K562 (cell line): ENCODE results near the gene C5orf47. TPM values are rescaled to one million over a fixed set of nuclear protein-coding genes. Genes with fewer than 3 reads are reported as not detected.

Experiments used
- ATAC-seq: fragments of 200-7000 bp; cut with Tn5 transposase; 3 replicates; pipeline ENCODE4 v1.9.1; 2020; ENCODE audit warnings: moderate library complexity
- BruUV-seq: library from RNA; stranded (reverse); fragments of 400-500 nt; replicated peaks from 2 replicates; lab custom pipeline; 2021; lab: Mats Ljungman, UMichigan
- CTCF ChIA-PET: fragments of 300-600 bp; formaldehyde crosslinking; extraction: SDS; loops from one replicate; lab custom pipeline; 2021; ENCODE audit warnings: low intra/inter-chr PET ratio; lab: Yijun Ruan, JAX
- POLR2A ChIA-PET: fragments of 300-600, 350-650 bp; sonication (Branson Sonifier 250); formaldehyde crosslinking; extraction: SDS; loops from one replicate; lab custom pipeline; 2021; ENCODE audit warnings: antibody characterized with exemption, inconsistent platforms; lab: Yijun Ruan, JAX
- DNase-seq, 4 experiments: peaks; one replicate each; pipeline versions ENCODE4 v3.0.0 to v3.0.0-alpha.2; 2011 to 2018; ENCODE audit warnings: low spot score in 3 of 4, mixed read lengths in 3 of 4; ENCODE audit errors: extremely low read depth in 1 of 4
- FAIRE-seq: peaks from 2 replicates; lab custom pipeline; 2011; peaks lifted over from hg19 to GRCh38; lab: Jason Lieb, UNC
- H2AFZ ChIP-seq: 2 replicates; pipeline ENCODE4 v1.6.0; 2011; ENCODE audit warnings: low read depth, low read length, control low read depth, inconsistent platforms
- H3K27ac ChIP-seq: fragments of 200-600 bp; 3 replicates; pipeline ENCODE4 v1.8.0; 2011; ENCODE audit warnings: low read depth, mild to moderate bottlenecking, control low read depth, inconsistent platforms, low read length, moderate library complexity, mixed read lengths; ENCODE audit errors: extremely low read depth
- H3K27me3 ChIP-seq, 2 experiments: fragments of 300-600 bp in 1 of 2; 2 replicates in 1 of 2; 3 replicates in 1 of 2; pipeline versions ENCODE4 v1.6.0 to v1.8.0; 2011; ENCODE audit warnings: inconsistent platforms in 2 of 2, low read length in 2 of 2, mild to moderate bottlenecking in 1 of 2, mixed read lengths in 1 of 2, moderate library complexity in 1 of 2; ENCODE audit not compliant: control insufficient read depth in 2 of 2, insufficient read depth in 2 of 2
- H3K36me3 ChIP-seq: fragments of 300-600 bp; 3 replicates; pipeline ENCODE4 v1.8.0; 2011; ENCODE audit warnings: mild to moderate bottlenecking, low read length, inconsistent platforms; ENCODE audit not compliant: control insufficient read depth, insufficient read depth
- H3K4me1 ChIP-seq, 2 experiments: fragments of 200-600 bp in 1 of 2; replicated peaks in 1 of 2; 2 replicates in 1 of 2; 3 replicates in 1 of 2; pipeline versions ENCODE4 v1.5.1 to v1.8.0; 2011; ENCODE audit warnings: inconsistent platforms in 2 of 2, low read length in 2 of 2, mild to moderate bottlenecking in 1 of 2, mixed read lengths in 1 of 2, moderate library complexity in 1 of 2; ENCODE audit not compliant: control insufficient read depth in 2 of 2, insufficient read depth in 2 of 2
- H3K4me2 ChIP-seq: 2 replicates; pipeline ENCODE4 v1.6.1; 2011; ENCODE audit warnings: low read length, control low read depth, inconsistent platforms, mixed read lengths; ENCODE audit not compliant: insufficient read depth
- H3K4me3 ChIP-seq: fragments of 200-600 bp; sonication (generic), shearing (Covaris generic); 2 replicates; pipeline ENCODE4 v1.5.1; 2016; ENCODE audit warnings: control low read depth, inconsistent platforms
- H3K79me2 ChIP-seq: fragments of 200-600 bp; 3 replicates; pipeline ENCODE4 v1.8.0; 2011; ENCODE audit warnings: low read length, inconsistent platforms; ENCODE audit not compliant: control insufficient read depth, insufficient read depth
- H3K9ac ChIP-seq, 2 experiments: 2 replicates each; pipeline versions ENCODE4 v1.6.0 to v1.6.1; 2011; ENCODE audit warnings: low read depth in 2 of 2, low read length in 2 of 2, control low read depth in 1 of 2, inconsistent platforms in 1 of 2, mild to moderate bottlenecking in 1 of 2, mixed read lengths in 1 of 2; ENCODE audit not compliant: insufficient read depth in 1 of 2
- H3K9me1 ChIP-seq: one replicate; pipeline ENCODE4 v1.6.0; 2011; ENCODE audit warnings: inconsistent platforms, mild to moderate bottlenecking, low read length, moderate library complexity; ENCODE audit not compliant: control insufficient read depth, insufficient read depth
- H3K9me3 ChIP-seq: replicated peaks from 2 replicates; pipeline ENCODE4 v1.5.1; 2011; ENCODE audit warnings: low read depth, low read length, inconsistent platforms; ENCODE audit not compliant: control insufficient read depth, insufficient read depth
- H4K20me1 ChIP-seq: replicated peaks from 2 replicates; pipeline ENCODE4 v1.6.1; 2011; ENCODE audit warnings: low read length, inconsistent platforms, mixed read lengths; ENCODE audit not compliant: control insufficient read depth, insufficient read depth
- BHLHE40 ChIP-seq: IDR thresholded peaks from 2 replicates; pipeline ENCODE4 v1.6.1; 2011; ENCODE audit warnings: low read length, improper control_type of control experiment
- DACH1 ChIP-seq: fragments of 450-650 bp; IDR thresholded peaks from 2 replicates; pipeline ENCODE4 v1.6.1; 2018; ENCODE audit not compliant: partially characterized antibody
- FOXK2 ChIP-seq, 2 experiments: fragments of 450-650 bp; IDR thresholded peaks in 1 of 2; conservative IDR thresholded peaks in 1 of 2; 2 replicates each; pipeline ENCODE4 v1.6.1; 2016; ENCODE audit warnings: low read depth in 2 of 2, mild to moderate bottlenecking in 1 of 2
- HDAC2 ChIP-seq: fragments of 450-650 bp; IDR thresholded peaks from 2 replicates; pipeline ENCODE4 v1.6.1; 2016; ENCODE audit warnings: mild to moderate bottlenecking
- MAFG ChIP-seq: fragments of 450-650 bp; conservative IDR thresholded peaks from 2 replicates; pipeline ENCODE4 v1.6.1; 2016; ENCODE audit warnings: missing genetic modification characterization, missing compliant biosample characterization
- ZFP36 ChIP-seq: fragments of 150-350 bp; IDR thresholded peaks from 2 replicates; pipeline ENCODE4 v1.6.1; 2018; ENCODE audit warnings: low read length, low read depth; ENCODE audit not compliant: partially characterized antibody
- ZNF324 ChIP-seq: fragments of 250-450 bp; sonication (Bioruptor Pico); IDR thresholded peaks from 2 replicates; pipeline ENCODE4 v1.4.0; 2020; ENCODE audit warnings: mild to moderate bottlenecking
- ZNF41 ChIP-seq: fragments of 250-450 bp; sonication (Bioruptor Pico); conservative IDR thresholded peaks from 2 replicates; pipeline ENCODE4 v1.4.0; 2020; ENCODE audit warnings: mild to moderate bottlenecking
- ZNF592 ChIP-seq: fragments of 450-650 bp; IDR thresholded peaks from 2 replicates; pipeline ENCODE4 v1.6.1; 2017; ENCODE audit warnings: antibody characterized with exemption, mild to moderate bottlenecking
- WGBS: fragments of 100-300 bp; shearing (Covaris generic); methylation state at CpG from one replicate; pipeline ENCODE4 v1.1.6; 2016; ENCODE audit warnings: low coverage, mixed read lengths; ENCODE audit not compliant: insufficient coverage; ENCODE audit errors: missing lambda C conversion rate; 5-methylcytosine and 5-hydroxymethylcytosine counted together
- in situ Hi-C: fragments of 300-500 bp; cut with MboI; formaldehyde crosslinking; loops from 4 replicates; pipeline ENCODE4 v1.15.0; 2018; ENCODE audit warnings: inconsistent platforms, mixed read lengths
- intact Hi-C: fragments of 100-400 bp; cut with micrococcal nuclease; formaldehyde crosslinking; loops from 2 replicates; pipeline ENCODE4 v1.14.2; 2022
- polyA plus RNA-seq, 8 experiments: library from polyadenylated mRNA; depleted of rRNA in 4 of 8; stranded (reverse) in 5 of 8; unstranded in 3 of 8; fragments of >200 nt; fragmentation: Nextera tagmentation in 2 of 8; fragmentation: Illumina TruSeq in 1 of 8; extraction: Ambion mirVana in 2 of 8; extraction: Trizol in 1 of 8; gene quantifications; 2 replicates each; pipeline versions ENCODE4 v1.2.1 to v1.2.3, GENCODE V29; 2011 to 2014; ENCODE audit warnings: inconsistent platforms in 1 of 8, missing spikeins in 1 of 8
- total RNA-seq, 7 experiments: library from RNA; depleted of rRNA in 6 of 7; stranded (reverse); fragments of >200 nt in 6 of 7; fragmentation: Illumina TruSeq in 2 of 7; extraction: Trizol in 2 of 7; gene quantifications; 2 replicates each; pipeline versions ENCODE4 v1.2.1 to v1.2.3, GENCODE V29; 2011 to 2021; ENCODE audit warnings: low replicate concordance in 1 of 7
- TF ChIP-seq, protein P1 (sequence below): sonication (generic); formaldehyde crosslinking; IDR thresholded peaks from 2 replicates; pipeline ENCODE4 v1.8.0; 2022; ENCODE audit warnings: missing genetic modification reagents, mild to moderate bottlenecking, moderate library complexity, borderline replicate concordance
- TF ChIP-seq, protein P2 (sequence below), 2 experiments: IDR thresholded peaks in 1 of 2; conservative IDR thresholded peaks in 1 of 2; 2 replicates each; pipeline ENCODE4 v1.6.1; 2016; ENCODE audit warnings: low read depth in 2 of 2, mild to moderate bottlenecking in 1 of 2, missing compliant biosample characterization in 1 of 2, missing genetic modification characterization in 1 of 2, moderate library complexity in 1 of 2

C5orf47 gene
- total and polyA plus RNA-seq, 9 of the 15 experiments (the other 6 are each of a cell fraction or from before 2014, with no cell fraction given): 0.08 TPM; not detected in 8

- Histone ChIP-seq H3K27me3 (no peaks in the 10 kb centered on the region), H3K36me3 (no peaks in the 10 kb centered on the region), H3K9me1 (no peaks in the 10 kb centered on the region), H4K20me1 (no peaks in the 10 kb centered on the region), H3K4me2 (peak overlapping the region; percentile 28; the same call in 1 of the 2 replicates), H3K27ac (peak overlapping the region; percentile 29; the same call in 1 of the 3 replicates), H2AFZ (peak overlapping the region; percentile 76), H3K79me2 (no peaks in the 10 kb centered on the region), H3K4me3 (no peak overlapping the region), H3K9ac (peak overlapping the region; percentile 16 to 24; a peak in 1 of 4 replicates), H3K9me3 (no peaks in the 10 kb centered on the region; the same call in 1 of the 2 replicates), H3K4me1 (peaks cover 28 to 34% of the 10 kb centered on the region in 2 experiments)
- ATAC-seq (peak; percentile 2; the same call in 1 of the 3 replicates), FAIRE-seq (no peak), DNase-seq (peak; percentile 31 to 47 (median 40))
- POLR2A ChIA-PET: interaction anchor here (0.7 to 2.1 kb wide), 3 partner anchors 11 to 1008 kb away, joined by 3 to 9 read pairs (median 3); no protein-coding TSS in a partner anchor
- in situ Hi-C loops (loop anchor here (5.0 kb wide), 1 partner anchor 352 kb away; the partner anchor contains the start of gene BOD1), intact Hi-C loops (loop anchor here (5.0 kb wide), 2 partner anchors 42 to 132 kb away; no protein-coding TSS in a partner anchor)
- CTCF ChIA-PET: interaction anchor here (5.4 kb wide), 1 partner anchor 352 kb away, joined by 66 read pairs; the partner anchor contains the start of gene BOD1
- no TSS peak for BruUV-seq
- WGBS: 54% methylated on average over 12 of the region's 12 CpGs
- TF ChIP-seq FOXK2 (conservative IDR thresholded peaks at IDR 0.05 in 1 of 2, IDR thresholded peaks at IDR 0.05 in 1 of 2; ENCODE audit: low read depth in 2 of 2): peak; percentile 34 to 38; a peak in 1 of 4 replicates
- TF ChIP-seq, protein P1, sequence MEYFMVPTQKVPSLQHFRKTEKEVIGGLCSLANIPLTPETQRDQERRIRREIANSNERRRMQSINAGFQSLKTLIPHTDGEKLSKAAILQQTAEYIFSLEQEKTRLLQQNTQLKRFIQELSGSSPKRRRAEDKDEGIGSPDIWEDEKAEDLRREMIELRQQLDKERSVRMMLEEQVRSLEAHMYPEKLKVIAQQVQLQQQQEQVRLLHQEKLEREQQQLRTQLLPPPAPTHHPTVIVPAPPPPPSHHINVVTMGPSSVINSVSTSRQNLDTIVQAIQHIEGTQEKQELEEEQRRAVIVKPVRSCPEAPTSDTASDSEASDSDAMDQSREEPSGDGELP (CRISPR knock-in tag): peak; percentile 61; the same call in 1 of the 2 replicates
- no peak for TF ChIP-seq ZNF324 (CRISPR knock-in tag)
- 0 out of 2 replicates have a peak, but pooled peaks have one; percentile 26 for TF ChIP-seq HDAC2
- TF ChIP-seq ZFP36: peak; percentile 13
- TF ChIP-seq DACH1: peak; percentile 4
- TF ChIP-seq, protein P2, sequence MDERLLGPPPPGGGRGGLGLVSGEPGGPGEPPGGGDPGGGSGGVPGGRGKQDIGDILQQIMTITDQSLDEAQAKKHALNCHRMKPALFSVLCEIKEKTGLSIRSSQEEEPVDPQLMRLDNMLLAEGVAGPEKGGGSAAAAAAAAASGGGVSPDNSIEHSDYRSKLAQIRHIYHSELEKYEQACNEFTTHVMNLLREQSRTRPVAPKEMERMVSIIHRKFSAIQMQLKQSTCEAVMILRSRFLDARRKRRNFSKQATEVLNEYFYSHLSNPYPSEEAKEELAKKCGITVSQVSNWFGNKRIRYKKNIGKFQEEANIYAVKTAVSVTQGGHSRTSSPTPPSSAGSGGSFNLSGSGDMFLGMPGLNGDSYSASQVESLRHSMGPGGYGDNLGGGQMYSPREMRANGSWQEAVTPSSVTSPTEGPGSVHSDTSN (CRISPR knock-in tag; IDR thresholded peaks at IDR 0.05; ENCODE audit: low read depth): no peak
- TF ChIP-seq, protein P2 (tag; conservative IDR thresholded peaks at IDR 0.05; ENCODE audit: low read depth): peak; percentile 6; the same call in 1 of the 2 replicates
- peak; percentile 55 for TF ChIP-seq BHLHE40
- peak; percentile 96 for TF ChIP-seq MAFG (tag)
- no peak for TF ChIP-seq ZNF41 (CRISPR knock-in tag)
- peak; percentile 24; the same call in 1 of the 2 replicates for TF ChIP-seq ZNF592
These were observed 19.6 kb upstream of the C5orf47 start for GRCh38 chr5:173969167-173970049.
